Suppressor macrophage treated with lipopolysaccharide for 4 hours (primary cell): ENCODE data around the gene CYYR1.

Experiments
- DNase-seq: peaks from one replicate; pipeline ENCODE4 v3.0.0-alpha.2; 2020

CYYR1 gene

GRCh38 chr21:26550326-26550725, 22.8 kb downstream of the CYYR1 start:
- DNase-seq = no peak

GRCh38 chr21:26546446-26547097, 26.5 kb downstream of the CYYR1 start:
- peak; percentile 75 for DNase-seq

- DNase-seq = no peak
Measured at GRCh38 chr21:26544201-26544775, 28.8 kb downstream of the CYYR1 start.

- DNase-seq = no peak
Measured at GRCh38 chr21:26540651-26541050, 32.4 kb downstream of the CYYR1 start.

GRCh38 chr21:26539566-26539965, 33.5 kb downstream of the CYYR1 start:
- DNase-seq = no peak

GRCh38 chr21:26534517-26534916, 38.6 kb downstream of the CYYR1 start:
- DNase-seq = no peak

- no peak for DNase-seq
Measured at GRCh38 chr21:26532208-26532607, 40.9 kb downstream of the CYYR1 start.

- no peak for DNase-seq
Measured at GRCh38 chr21:26529526-26529925, 43.6 kb downstream of the CYYR1 start.

- no peak for DNase-seq
Measured at GRCh38 chr21:26528882-26529281, 44.2 kb downstream of the CYYR1 start.

- no peak for DNase-seq
Measured at GRCh38 chr21:26522704-26523103, 50.4 kb downstream of the CYYR1 start.

GRCh38 chr21:26519142-26519541, 53.9 kb downstream of the CYYR1 start:
- no peak for DNase-seq

- no peak for DNase-seq
Measured at GRCh38 chr21:26515257-26515656, 57.8 kb downstream of the CYYR1 start.

GRCh38 chr21:26513212-26513611, 59.9 kb downstream of the CYYR1 start:
- no peak for DNase-seq

- DNase-seq = no peak
Measured at GRCh38 chr21:26512664-26513063, 60.4 kb downstream of the CYYR1 start.

GRCh38 chr21:26508903-26509302, 64.2 kb downstream of the CYYR1 start:
- no peak for DNase-seq

- DNase-seq = peak; percentile 14
Measured at GRCh38 chr21:26506956-26507355, 66.1 kb downstream of the CYYR1 start.

- no peak for DNase-seq
Measured at GRCh38 chr21:26505211-26505610, 67.9 kb downstream of the CYYR1 start.

GRCh38 chr21:26503414-26503813, 69.7 kb downstream of the CYYR1 start:
- no peak for DNase-seq

GRCh38 chr21:26501495-26502021, 71.5 kb downstream of the CYYR1 start:
- no peak for DNase-seq

GRCh38 chr21:26499495-26499894, 73.6 kb downstream of the CYYR1 start:
- no peak for DNase-seq

- DNase-seq = no peak
Measured at GRCh38 chr21:26495283-26495849, 77.7 kb downstream of the CYYR1 start.

GRCh38 chr21:26491663-26492062, 81.4 kb downstream of the CYYR1 start:
- DNase-seq = no peak

GRCh38 chr21:26490771-26491170, 82.3 kb downstream of the CYYR1 start:
- no peak for DNase-seq

- no peak for DNase-seq
Measured at GRCh38 chr21:26489781-26490180, 83.3 kb downstream of the CYYR1 start.
